GM18511 (cell line): ENCODE measurements around the gene URM1.

Experiments
- ATAC-seq: cut with Tn5 transposase; IDR thresholded peaks from one replicate; pipeline ENCODE4 v1.9.1; 2021; ENCODE audit warnings: mild to moderate bottlenecking, moderate library complexity; ENCODE audit not compliant: unreplicated experiment

The URM1 gene

DNA sequence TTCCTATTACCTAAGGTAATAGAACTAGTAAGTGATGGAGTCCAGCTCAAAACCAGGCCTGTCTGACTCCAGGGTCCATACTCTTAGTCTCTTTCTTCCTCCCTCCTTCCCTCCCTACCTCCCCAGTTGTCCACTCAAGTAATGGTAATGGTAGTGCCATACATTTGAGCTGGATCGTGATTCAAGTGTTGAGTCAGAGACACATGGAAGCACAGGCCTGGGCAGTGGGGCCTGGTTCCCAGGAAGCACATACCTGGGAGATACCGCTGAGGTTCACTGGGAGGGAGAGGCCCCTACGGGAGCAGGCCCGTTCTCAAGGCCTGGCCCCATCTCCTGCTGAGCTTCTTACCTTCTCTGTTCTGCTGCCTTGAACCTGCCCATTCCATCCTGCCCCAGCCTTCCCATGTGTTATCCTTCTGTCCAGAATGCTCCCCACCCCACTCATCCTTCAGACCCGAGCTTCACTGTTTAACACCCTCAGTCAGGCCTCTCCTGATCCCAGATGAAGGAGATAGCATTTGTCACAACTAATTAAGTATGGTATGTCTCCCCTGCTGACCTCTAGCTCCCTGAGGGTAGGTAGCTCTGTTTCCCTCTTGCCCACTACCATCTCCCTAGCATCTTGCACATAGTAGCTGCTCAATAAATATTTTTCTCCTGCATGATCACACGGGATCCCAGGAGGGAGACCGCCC, 13.8 kb downstream of the URM1 start:
- ATAC-seq = no peak

DNA sequence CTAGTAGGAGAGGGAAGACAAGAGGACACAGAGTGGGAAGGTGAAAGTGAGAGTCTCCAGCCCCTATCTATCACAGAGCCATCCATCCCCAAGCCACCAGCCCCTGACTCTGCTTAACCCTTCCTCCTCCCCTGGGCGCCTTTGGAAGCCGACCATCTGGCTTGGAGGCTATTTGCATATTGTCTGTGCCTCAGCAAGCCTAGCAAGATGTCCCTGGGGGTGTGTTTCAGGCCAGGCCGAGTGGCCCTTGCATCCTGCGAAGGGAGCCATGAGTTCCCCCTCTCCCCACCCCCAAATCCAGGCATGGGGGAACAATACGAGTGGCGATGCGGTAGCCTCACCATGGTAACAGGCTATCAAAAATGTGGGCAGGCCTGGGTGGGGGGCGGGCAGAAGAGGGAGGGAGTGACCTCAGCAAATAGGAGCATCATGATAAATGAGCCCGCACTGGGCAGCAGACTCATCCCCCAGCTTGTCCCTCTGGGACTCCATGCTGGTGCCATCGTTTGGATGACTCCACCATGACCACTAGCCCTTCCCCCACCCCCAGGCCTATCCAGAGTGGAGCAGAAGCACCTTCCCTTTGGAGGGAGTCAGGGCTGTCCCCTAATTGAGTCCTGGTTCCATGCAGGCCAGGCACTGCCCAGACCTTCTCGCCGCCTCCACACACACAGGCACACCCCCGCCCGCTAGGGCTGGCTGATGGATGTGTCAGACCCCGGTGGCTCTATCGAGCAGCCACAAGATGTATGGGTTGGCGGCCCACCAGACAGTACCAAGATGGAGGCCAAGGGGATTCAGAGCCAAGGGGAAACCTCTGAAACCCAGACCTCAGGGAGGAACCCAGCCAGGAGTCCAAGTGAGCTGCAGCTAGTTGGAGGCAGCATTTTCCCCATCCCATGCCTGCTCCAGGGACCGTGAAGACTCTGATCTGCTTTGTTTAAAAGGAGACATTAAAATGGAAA, 14.6 kb downstream of the URM1 start:
- ATAC-seq = no peak

DNA sequence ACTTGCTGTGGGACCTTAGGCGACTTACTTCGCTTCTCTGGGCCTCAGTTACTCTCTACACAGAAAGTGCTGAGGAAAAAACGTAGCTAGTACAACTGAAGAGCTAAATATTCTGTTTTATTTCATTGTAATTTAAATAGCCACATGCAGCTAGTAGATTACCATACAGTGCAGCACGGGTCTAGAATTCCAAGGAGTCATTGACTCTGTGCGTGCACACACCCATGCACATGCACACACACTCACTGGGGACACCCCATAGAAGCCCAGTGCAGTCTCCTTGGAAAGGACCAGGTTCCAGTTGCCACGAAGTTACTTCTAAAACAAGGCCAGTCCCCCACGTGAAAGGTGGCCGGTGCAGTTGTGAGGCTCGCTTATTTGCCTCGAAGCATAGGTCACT, 17.0 kb downstream of the URM1 start:
- no peak for ATAC-seq

- no peak for ATAC-seq
Observed at GRCh38 chr9:128389395-128390149, 18.4 kb downstream of the URM1 start.

- ATAC-seq = no peak
Observed at GRCh38 chr9:128390150-128390812, 19.1 kb downstream of the URM1 start.

DNA sequence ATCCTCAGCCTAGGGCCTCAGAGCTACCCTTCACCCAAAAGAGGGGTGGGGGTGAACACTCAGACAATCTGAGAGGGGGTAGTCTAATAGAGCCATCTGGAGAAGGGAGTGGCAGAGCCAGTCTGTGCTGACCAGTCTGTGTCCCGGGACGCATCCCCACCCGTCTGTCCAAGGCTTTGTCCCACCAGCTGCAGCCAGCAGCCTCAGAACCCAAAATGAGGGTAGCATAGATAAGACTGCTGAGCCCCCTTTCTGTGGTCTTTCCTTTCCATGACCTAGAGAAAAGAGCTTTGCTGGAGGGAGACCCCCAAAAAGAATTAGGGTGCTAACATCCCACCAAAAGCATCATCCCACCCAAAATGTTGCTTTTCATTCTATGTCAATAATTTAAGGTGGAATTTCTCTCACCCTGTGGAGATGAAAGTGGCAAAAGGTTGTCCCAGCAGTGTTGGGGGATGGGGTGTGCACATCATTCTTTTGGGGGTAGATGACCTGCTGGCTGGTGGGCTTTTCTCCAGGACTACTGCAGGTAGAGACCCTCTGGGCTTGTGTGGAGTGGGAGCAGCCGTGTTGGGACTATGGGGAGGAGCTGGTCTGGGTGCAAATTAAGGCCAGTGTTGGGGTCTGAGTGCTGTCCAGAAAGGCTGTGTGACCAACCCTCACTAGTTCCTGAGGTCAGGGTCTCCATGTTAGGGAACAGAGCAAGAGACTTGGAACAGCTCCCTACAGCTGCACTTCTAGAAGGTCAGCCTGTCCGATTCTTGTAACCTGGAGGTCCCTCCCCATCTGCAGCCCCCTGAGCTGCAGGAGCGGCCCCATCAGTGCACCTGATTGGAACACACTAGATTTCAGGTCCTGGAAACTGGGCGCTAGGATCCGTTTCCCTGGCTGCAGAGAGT, 19.9 kb downstream of the URM1 start:
- ATAC-seq = no peak

- no peak for ATAC-seq
Observed at GRCh38 chr9:128391956-128392301, 20.8 kb downstream of the URM1 start.

- no peak for ATAC-seq
Observed at GRCh38 chr9:128392302-128393144, 21.3 kb downstream of the URM1 start.

GRCh38 chr9:128393145-128393775, 22.1 kb downstream of the URM1 start:
- no peak for ATAC-seq

- no peak for ATAC-seq
Observed at GRCh38 chr9:128393970-128394369, 22.8 kb downstream of the URM1 start.

GRCh38 chr9:128394379-128395168, 23.4 kb downstream of the URM1 start:
- ATAC-seq = no peak

DNA sequence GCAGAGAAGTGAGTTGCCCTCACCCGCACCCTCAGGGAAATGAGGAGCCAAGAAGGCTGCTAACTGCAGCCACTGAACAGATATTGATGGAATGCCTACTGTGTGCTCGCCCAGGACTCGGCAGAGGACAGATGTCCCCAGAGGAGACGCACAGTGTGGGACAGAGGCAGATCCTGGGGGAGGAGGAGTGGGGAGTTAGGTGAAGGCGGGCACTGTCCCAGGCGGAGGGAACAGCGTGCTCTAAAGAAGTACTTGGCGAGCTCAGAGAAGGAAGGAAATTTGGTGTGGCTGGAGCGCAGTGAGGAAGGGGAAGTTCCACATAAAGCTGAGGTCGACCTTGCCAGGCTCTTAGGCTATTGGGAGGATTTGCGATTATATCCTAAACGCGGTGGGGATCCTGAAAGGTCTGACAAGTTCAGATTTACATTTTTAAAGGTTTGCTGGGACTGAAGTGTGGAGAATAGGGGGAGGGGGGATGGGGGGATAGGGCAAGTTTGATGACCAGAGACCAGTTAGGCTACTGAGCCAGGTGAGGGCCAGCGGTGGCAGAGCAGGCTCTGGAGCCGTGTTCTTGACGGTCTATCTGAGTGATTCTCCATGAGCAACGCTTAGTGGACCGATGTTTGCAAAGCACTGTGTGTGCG, 25.9 kb downstream of the URM1 start:
- ATAC-seq = no peak

GRCh38 chr9:128397831-128398230, 26.7 kb downstream of the URM1 start:
- no peak for ATAC-seq

- ATAC-seq = no peak
Observed at GRCh38 chr9:128399861-128400260, 28.7 kb downstream of the URM1 start.

DNA sequence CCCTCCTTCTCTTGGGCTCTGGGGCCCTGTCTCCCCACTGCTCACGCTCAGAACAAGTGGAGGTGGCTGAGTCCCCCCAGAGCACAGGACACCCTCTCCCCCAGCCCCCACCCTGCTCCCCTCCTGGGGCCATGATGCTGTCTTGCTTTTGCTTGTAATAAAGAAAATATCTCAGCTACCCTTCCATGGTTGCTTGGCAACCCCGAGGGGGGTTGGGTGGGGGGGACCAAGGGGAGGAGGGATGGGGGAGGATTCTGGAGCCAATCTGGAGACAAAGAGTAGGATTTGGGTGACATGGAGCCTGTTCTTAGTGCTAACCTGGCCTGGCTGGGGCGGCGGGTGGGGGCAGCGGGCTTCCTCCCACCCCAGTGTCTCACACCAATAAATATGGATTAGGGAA, 33.4 kb downstream of the URM1 start:
- no peak for ATAC-seq

- ATAC-seq = no peak
Observed at GRCh38 chr9:128405077-128405779, 34.1 kb downstream of the URM1 start.

- no peak for ATAC-seq
Observed at GRCh38 chr9:128405780-128406171, 34.6 kb downstream of the URM1 start.
